HL-60 (cell line): Measurements from ENCODE around the gene TRIOBP.
"Not testable (repeated sequence)": the region's sequence is repeated elsewhere in the genome, so short reads cannot be mapped to it uniquely, and the experiment has no call there.

Experiments used
- CTCF ChIP-seq: IDR thresholded peaks from one replicate; pipeline ENCODE4 v1.5.1; 2011; ENCODE audit warnings: low read length, control low read depth, inconsistent platforms; ENCODE audit not compliant: insufficient read depth
- POLR2AphosphoS5 ChIP-seq: IDR thresholded peaks from 2 replicates; pipeline ENCODE4 v1.6.1; 2012; ENCODE audit warnings: low read depth

GRCh38 chr22:37696260-37696656 lies 590 bp upstream of the TRIOBP start:
- TF ChIP-seq CTCF, POLR2AphosphoS5: not testable (repeated sequence)
